NCI-H748 treated with DMSO at 0.1 percent for 48 hours (cell line): ENCODE measurements around the gene CCDC13.

ENCODE experiments used
- DNase-seq: peaks from one replicate; lab custom pipeline; 2025; lab: John Stamatoyannopoulos, UW

CCDC13 gene

GRCh38 chr3:42752961-42753360 lies 20.1 kb downstream of the CCDC13 start:
- no peak for DNase-seq

- no peak for DNase-seq
Observed at GRCh38 chr3:42752441-42752840, 20.6 kb downstream of the CCDC13 start.

GRCh38 chr3:42751609-42752008 lies 21.4 kb downstream of the CCDC13 start:
- no peak for DNase-seq

- DNase-seq: no peak
Observed at GRCh38 chr3:42750834-42751233, 22.2 kb downstream of the CCDC13 start.

GRCh38 chr3:42749753-42750231 lies 23.3 kb downstream of the CCDC13 start:
- DNase-seq: no peak

- no peak for DNase-seq
Observed at GRCh38 chr3:42749025-42749752, 23.9 kb downstream of the CCDC13 start.

- DNase-seq: no peak
Observed at GRCh38 chr3:42747581-42747980, 25.5 kb downstream of the CCDC13 start.

DNA sequence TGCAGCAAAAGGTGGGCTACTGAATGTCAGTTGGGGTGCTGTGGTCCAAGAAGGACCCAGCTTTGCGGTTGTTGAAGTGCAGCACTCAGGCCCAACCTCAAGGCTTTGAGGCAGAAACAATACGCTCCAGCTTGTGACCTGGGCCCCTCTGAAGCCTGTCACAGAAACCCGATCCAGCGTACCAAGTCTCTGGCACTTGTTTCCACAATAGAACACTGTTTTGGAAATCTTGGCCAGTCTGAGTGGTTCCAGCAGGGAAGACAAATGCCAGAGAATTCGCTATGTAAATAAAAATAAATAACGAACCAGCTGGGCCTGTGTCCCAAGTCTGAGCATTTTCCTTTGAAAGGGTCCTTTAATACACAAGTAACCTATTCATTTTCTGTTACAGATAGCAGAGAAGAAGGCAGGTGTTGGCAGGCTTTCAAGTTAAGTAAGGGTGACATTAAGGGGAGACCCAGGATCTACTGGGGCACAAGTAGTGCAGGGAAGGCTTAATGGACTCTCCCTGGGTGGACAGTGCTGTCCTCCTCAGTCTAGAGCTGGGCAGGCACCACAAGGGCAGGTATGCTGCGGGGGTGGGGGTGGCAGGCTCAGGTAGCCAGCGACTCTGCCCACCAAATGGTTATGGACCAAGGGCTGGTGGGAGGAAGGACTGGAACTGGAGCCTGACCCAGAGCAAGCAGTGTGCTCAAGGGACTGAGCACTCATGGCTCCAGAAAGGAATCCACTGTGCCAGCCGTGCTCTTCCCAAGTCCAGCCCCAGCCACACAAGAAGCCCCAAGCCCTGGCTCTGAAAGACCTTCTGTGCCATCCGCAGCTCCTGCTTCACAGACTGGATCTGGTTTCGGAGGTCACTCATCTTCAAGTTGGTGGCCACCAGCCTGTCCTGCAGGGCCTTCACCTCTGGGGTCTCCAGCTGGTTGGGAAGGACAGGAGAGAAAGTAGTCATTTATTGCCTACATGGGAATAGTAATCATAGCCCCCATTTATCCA lies 26.3 kb downstream of the CCDC13 start:
- no peak for DNase-seq

DNA sequence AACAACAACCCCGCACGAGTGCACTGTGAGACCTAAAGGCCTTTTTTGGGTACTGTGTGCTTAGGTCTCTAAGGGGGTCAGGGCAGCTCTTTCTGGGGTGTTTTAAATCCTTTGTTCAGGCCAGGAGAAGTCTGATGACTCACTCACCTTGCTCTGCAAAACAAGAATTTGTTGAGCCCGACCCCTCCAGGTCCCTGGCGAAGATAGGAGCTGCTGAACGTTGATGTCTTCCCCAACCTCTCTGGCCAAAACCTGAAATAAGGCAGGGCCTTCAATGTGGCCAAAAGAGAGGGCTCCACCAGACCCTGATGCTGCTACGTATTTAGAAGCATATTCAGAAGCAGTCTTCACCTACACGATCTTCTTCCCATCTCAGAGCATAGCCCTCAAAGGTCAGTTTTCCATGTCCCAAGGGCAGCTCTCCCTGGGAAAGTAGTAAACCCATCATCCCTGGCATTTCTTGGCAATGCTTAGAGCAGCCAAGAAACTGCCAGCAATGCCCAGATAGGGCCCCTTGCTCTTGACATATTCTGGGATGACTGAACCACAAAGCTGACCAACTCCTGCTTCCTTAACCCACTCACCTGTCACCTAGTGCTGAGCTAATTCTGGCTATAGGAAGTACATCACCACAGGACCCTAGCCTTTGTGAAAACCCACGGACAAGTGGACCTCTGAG lies 27.1 kb downstream of the CCDC13 start:
- DNase-seq: no peak

- no peak for DNase-seq
Observed at GRCh38 chr3:42745291-42745745, 27.7 kb downstream of the CCDC13 start.

DNA sequence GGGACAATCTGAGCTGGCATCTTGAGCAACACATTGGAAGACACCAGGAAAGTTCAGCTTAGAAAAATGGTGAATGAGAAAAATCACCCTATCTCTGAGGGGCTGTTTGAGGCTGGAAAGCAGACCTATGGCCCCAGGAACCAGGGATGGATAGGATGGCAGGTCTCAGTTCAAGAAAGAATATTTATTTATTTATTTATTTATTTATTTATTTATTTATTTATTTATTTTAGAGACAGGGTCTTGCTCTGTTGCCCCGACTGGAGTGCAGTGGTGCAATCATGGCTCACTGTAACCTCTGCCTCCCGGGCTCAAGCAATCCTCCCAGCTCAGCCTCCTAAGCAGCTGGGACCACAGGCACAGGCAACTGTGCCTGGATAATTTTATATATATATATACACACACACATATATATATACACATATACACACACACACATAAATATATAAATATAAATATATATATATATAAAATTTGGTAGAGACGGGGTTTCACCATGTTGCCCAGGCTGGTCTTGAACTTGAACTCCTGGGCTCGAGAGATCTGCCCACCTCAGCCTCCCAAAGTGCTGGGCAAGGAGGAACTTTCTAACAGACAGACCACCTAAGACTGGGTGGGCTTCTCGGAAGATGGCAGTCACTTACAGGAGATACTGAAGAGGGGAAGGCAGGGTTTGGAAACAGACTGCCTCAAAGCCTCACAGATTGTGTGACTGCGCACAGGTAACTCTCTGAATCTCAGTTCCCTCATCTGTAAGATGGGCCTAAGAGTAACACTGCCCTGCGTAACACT lies 29.7 kb downstream of the CCDC13 start:
- DNase-seq: no peak

DNA sequence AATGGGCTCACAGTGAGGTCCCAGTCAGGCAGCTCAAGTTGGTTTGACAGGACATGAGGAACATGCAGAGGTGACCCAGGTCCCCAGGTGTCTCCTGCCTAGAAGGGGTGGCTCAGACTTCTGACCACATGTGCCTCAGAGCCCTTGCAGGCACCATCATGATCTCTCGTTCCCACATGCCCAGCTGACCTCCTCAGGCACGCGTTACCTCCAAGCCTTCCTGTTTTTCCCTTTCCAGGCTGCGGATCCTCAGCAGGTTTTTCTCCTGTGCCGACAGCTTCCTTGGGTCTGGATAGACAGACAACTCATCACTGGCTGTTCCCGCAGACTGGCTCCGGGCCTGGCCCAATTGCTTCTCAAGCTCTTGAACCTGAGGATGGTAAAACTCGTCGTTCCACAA lies 30.4 kb downstream of the CCDC13 start:
- DNase-seq: no peak

- DNase-seq: no peak
Observed at GRCh38 chr3:42742259-42742658, 30.8 kb downstream of the CCDC13 start.

DNA sequence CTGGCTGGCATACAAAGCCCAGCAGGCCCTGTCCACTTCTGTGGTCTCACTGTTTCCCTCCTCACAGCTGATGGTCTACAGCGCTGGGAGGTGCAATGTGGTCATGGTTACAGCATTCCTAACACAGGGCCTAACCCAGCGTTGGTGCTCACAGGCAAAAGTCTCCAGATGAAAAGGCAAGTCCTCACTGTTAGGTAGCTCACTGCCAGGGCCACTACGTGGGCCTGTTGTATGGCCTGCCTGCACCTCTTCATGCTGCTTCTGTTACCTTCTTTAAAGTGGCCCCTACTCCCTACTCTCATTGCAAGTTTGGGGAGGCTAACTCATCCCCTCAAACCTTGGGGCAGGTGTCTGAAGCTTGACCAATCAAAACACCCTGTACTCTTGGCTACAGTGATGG lies 31.3 kb downstream of the CCDC13 start:
- no peak for DNase-seq

DNA sequence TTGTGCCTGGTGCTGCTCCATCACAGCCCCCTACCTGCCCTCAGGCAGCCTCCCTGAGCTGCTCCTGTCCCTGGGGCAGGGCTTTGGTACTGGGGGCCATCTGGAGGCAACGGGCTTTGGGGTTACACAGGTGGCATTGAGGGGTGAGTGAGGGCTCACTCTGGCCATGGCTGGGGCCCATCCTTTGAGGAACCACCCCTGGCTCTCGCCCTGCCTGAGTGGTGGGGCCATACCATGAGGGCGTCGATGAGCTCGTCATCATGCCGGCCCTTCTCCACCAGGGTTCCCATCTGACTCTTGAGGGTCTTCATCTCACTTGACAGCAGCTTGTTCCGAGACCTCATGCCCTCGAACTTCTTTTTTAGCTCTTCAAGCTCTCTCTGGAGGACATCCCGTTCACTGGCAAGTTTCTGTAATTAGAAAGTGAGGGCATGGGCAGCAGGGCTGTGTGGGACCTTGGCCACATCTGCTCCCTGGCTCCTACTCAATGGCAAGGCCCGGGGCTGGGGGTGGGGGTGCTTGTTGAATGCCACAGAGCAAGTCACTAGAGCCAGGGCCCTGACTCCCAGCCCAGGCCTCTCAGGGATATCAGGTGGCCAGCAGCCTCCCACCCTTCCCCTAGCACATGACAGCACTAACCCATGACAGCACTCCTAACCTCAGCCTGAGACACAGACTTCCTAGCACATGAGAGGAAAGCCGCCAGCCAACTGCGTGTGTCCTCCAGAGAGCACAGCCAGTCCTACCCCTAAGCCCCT lies 33.5 kb downstream of the CCDC13 start:
- DNase-seq: no peak

GRCh38 chr3:42736531-42736930 lies 36.5 kb downstream of the CCDC13 start:
- DNase-seq: no peak

- DNase-seq: no peak
Observed at GRCh38 chr3:42736081-42736480, 37.0 kb downstream of the CCDC13 start.

DNA sequence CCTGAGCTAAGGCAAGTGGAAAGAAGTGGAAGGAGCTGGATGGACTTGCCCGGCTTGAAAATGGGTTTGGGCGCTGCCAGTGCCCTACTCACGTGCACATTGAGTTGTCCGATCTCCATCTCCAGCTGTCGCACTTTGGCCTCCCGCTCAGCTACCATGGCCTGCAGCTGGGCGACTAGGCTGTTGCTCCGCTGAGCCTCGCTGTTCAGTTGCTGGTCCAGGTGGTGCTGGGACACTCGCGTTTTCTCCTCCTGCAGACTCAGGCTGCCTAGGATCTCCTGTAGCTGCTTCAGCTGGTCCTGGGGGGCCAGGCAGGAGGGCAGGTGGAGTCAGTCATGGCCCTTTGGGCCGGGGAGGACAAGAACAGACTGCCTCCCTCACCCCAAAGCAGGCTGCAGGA lies 37.4 kb downstream of the CCDC13 start:
- DNase-seq: no peak

GRCh38 chr3:42735019-42735418 lies 38.0 kb downstream of the CCDC13 start:
- DNase-seq: no peak

DNA sequence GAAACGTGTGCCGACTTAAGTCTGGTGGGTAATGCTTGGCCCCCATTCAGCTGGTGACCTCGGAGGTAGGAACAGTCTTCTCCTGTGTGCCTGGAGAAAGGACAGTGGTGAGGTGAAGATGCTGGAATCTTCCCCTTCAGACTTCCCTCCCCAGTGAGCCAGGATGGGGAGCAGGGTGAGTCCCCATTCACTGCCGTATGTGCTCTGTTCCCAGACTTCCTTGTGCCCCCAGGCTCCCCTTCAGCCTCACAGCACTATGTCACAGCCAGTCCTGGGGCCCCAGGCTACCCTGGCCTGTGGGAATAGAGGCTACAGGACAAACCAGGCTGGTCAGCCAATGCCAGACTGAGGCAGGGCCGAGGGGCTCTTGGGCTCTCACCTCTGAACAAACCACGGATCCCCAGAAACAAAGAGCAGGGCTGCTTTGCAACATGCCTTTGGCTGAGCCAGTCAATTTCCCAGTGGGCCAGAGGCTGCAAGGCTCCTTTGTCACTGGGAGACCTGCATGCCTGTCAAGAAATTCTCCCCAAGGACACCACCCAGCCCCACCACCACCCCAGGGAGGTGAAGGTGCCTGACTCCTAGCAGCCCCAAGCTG lies 38.7 kb downstream of the CCDC13 start:
- DNase-seq: no peak
